GM21423 (cell line): ENCODE results near the gene CEBPZOS.
"Not testable (repeated sequence)": the region's sequence is repeated elsewhere in the genome, so short reads cannot be mapped to it uniquely, and the experiment has no call there.

Experiments used
- ATAC-seq: cut with Tn5 transposase; IDR thresholded peaks from one replicate; pipeline ENCODE4 v1.9.1; 2021; ENCODE audit warnings: mild to moderate bottlenecking, moderate library complexity; ENCODE audit not compliant: unreplicated experiment

Gene CEBPZOS

DNA sequence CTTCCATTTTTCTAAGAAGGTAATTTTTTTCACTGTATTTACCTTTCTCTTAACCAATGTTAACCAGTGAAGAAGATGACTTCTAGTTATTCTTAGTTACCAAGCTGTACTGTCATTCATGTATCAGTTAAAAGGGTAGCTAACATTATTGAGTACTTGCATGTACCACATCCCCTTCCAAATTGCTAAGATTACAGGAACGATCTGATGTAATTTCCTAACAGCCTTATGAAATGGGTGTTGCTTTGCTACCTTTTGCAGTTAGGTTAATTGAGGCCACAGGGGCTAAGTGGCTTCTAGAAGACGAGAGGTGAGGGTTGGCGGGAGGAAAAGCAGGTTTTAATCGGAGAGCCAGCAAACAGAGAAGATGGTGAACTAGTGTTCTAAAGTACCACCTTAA, 6.0 kb upstream of the CEBPZOS start:
- no peak for ATAC-seq

- no peak for ATAC-seq
Observed at GRCh38 chr2:37191253-37191652, 5.0 kb upstream of the CEBPZOS start.

GRCh38 chr2:37191747-37192146, 4.5 kb upstream of the CEBPZOS start:
- no peak for ATAC-seq

DNA sequence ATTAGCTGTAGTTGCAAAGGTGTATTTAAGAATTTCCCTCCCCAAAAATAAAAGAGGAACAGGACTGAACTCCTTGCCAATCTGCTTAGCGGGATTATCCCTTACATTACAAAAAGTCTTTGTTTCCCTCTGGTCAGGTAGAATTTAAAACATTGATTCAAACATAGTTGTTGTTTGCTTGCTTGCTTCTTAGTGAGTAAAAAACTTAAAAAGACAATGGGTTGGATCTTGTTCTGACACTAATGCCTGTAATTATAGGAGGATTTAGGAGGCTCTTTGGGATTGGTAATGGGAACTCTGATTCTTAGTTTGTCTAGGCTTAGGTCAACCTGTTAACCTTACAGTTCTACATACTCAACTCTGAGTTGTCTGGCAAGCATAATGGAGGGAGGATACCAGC, 3.7 kb upstream of the CEBPZOS start:
- no peak for ATAC-seq

DNA sequence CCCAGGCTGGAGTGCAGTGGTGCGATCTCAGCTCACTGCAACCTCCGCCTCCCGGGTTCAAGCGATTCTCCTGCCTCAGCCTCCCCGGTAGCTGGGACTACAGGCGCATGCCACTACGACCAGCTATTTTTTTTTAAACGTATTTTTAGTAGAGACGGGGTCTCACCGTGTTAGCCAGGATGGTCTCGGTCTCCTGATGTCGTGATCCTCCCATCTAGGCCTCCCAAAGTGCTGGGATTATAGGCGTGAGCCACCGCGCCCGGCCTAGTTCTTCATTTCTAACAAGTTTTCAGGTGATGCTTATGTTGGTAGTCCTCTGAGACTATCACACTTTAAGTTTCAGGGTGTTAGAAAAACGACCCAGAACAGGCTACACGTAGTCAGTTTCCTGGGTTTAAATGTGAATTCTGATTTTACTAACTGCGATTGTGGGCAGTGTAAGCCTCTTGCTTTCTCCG, 405 bp upstream of the CEBPZOS start:
- ATAC-seq: not testable (repeated sequence)

- no peak for ATAC-seq
Observed at GRCh38 chr2:37198681-37199065, 2.4 kb downstream of the CEBPZOS start.

- no peak for ATAC-seq
Observed at GRCh38 chr2:37201208-37201607, 4.9 kb downstream of the CEBPZOS start.

GRCh38 chr2:37201766-37202165, 5.5 kb downstream of the CEBPZOS start:
- ATAC-seq: no peak

DNA sequence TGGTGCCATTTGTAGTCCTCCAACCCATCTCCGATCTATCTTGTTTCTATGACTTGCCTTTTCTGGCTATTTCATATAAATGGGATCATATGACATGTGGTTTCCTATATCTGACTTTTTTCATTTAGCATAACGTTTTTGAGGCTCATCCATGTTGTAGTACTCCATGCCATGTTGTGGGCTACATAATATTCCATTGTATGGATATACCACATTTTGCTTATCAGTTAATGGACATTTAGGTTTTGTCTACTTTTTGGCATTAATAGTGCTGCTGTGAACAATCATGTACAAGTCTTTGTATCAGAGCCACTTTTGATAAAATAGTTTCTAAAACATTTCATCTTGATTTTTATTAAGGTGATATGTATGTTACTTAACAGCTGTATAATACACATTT, 7.4 kb downstream of the CEBPZOS start:
- no peak for ATAC-seq

DNA sequence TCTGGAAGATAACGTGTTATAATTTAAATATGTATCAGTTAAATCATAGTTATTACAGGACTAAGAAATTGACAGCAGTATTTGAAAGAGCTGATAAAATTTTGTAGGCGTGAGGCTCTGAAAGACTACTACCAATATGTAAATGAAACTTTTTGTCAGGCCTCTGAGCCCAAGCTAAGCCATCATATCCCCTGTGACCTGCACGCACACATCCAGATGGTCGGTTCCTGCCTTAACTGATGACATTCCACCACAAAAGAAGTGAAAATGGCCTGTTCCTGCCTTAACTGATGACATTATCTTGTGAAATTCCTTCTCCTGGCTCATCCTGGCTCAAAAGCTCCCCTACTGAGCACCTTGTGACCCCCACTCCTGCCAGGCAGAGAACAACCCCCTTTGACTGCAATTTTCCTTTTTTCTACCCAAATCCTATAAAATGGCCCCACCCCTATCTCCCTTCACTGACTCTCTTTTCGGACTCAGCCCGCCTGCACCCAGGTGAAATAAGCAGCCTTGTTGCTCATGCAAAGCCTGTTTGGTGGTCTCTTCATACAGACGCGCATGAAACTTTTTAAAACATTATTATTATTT, 8.9 kb downstream of the CEBPZOS start:
- ATAC-seq: not testable (repeated sequence)

DNA sequence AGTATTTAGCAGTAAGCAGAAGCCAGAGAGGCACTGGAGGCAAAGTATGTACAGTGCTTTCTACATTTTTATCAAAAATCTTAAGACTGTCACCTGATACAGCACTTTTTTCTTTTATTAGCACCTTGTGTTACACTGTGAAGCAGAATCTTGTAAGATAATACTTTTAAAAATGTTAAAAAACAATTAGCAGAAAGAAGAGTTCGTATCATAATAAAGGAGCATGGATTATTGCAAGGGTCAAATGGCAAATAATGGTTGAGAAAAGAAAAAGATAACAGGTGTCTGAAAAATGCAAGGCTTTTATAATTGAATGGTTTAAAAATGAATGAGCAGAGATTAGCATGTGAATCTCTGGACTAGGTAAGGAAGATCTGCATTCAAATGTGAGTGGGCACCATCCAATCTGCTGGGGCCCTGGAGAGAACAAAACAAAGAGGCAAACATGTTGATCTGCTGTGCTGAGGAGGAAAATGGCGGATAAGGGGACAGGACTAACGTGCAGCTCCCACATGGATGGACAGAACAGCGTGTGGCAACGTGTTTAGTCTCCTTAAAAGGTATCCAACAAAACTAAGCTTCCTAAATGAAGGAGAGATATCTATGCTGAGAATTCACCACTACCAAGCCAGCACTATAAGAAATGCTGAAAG, 9.5 kb downstream of the CEBPZOS start:
- no peak for ATAC-seq

DNA sequence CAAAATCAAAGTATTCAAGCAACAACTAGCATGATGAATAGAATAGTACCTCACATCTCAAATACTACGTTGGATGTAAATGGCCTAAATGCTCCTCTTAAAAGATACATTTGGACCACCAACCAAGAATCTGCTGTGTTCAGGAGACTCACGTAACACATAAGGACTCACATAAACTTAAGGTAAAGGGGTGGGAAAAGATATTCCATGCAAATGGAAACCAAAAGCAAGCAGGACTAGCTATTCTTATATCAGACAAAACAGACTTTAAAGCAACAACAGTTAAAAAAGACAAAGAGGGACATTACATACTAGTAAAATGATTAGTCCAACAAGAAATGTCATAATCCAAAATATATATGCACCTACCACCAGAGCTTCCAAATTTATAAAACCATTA, 10.5 kb downstream of the CEBPZOS start:
- not testable (repeated sequence) for ATAC-seq

DNA sequence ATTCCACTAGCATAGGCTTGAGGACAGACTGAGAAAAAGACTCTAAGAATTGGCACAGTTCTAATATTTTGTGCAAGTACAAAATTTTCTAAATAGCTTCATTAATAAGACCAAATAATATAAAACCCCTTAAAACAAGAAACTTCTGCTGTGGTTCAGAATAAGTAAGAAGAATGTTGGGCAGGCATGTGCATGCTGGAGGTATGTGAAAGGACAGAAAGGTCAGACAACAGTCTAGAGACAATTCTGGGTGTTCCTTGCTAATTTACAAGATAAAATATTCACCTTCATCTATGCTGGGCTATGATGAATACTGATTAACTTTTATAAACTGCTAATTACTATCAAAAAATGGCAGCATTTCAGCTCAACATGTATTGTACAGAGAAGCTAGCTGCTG, 14.9 kb downstream of the CEBPZOS start:
- no peak for ATAC-seq

DNA sequence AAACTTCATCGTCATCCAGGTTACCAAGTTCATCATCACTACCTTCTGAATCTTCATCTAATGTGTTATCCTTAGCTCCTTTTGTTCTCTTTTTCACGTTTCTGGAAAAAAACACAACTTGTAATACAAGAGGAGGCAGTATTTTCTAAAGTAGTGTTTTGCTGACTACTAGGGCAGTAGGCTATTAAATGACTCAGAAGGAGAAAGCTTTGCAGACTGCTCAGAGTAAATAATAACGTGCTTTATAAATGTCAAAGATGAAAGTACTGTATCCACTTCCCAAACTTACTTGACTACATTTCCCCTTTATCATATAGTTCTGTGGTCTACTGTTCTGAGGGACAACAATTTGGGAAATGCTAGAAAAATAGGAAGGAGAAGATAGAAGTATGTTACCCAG, 15.6 kb downstream of the CEBPZOS start:
- no peak for ATAC-seq

DNA sequence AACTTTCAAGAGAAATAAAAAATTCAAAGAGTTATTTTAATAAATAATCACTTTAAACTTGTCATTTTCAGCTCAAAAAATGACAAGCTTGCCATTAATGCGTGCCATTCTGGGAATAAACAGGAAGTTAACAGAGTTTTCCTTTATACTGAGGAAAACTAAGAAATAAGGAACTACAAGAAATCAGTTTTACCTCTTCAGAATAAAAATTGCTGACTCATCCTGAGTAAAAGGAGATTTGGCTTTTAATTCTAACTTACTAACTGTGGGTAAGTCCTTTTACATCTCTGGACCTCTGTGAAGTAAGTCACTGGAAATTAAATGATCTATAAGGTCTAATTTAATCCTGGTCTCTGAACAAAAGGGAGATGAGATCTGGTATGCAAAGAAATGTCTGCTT, 19.0 kb downstream of the CEBPZOS start:
- ATAC-seq: no peak

- no peak for ATAC-seq
Observed at GRCh38 chr2:37219046-37219445, 22.8 kb downstream of the CEBPZOS start.

- ATAC-seq: no peak
Observed at GRCh38 chr2:37223131-37223530, 26.8 kb downstream of the CEBPZOS start.

DNA sequence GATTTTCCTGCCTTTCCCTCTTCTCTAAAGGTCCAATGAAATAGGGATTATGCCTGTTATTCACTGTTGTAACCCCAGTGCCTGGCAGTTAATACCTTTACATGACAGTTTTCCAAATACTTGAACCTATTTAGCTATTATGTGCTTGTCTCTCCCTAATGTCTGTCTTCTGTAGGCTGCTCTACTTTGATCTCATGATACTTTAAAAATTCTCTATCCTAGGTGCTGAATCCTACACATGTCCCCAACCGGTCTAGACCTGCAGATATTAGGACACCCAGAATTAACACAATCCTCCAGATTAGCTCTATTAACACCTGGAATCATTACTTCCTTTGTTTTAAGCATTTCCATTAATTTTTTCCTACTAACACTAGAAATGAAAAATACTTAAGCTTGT, 27.8 kb downstream of the CEBPZOS start:
- ATAC-seq: no peak

DNA sequence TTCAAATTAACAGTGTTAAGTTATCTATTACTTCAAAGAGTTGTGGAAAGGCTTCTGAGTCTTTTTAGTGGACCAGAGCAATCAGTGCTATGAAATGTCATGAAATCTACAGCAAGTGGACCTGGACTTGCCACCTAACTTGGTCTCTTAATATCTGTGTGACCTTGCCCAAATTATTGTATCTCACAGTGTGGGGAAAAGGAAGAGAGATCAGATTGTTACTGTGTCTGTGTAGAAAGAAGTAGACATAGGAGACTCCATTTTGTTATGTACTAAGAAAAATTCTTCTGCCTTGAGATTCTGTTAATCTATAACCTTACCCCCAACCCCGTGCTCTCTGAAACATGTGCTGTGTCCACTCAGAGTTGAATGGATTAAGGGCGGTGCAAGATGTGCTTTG, 28.8 kb downstream of the CEBPZOS start:
- not testable (repeated sequence) for ATAC-seq

- no peak for ATAC-seq
Observed at GRCh38 chr2:37226863-37227262, 30.6 kb downstream of the CEBPZOS start.

DNA sequence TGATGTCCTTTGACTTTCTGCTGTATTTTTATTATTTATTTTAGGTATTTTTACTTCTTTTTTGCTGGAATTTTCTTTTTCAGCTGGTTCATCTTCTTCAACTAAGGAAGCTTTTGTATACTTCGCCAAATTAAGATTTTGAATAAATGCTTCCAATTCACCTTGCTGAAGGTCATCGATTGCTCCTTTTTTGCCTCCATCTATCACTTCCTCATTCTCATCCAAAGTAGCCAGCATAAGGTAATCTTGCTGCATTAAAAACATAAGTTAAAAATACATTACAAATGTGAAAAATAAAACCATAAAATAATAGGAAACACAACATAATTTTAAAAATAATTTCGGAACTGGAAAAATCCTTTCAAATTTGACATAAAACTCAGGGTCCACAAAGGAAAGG, 32.5 kb downstream of the CEBPZOS start:
- no peak for ATAC-seq

GRCh38 chr2:37230581-37230980, 34.3 kb downstream of the CEBPZOS start:
- no peak for ATAC-seq
